HG02571 (cell line): ENCODE data around the gene SLC29A1.
A peak's percentile ranks its signal among the peaks of the same experiment; 100 is the strongest.
"Not testable (repeated sequence)": the region's sequence is repeated elsewhere in the genome, so short reads cannot be mapped to it uniquely, and the experiment has no call there.

Experiments
- ATAC-seq: cut with Tn5 transposase; IDR thresholded peaks from one replicate; pipeline ENCODE4 v1.9.1; 2021; ENCODE audit warnings: mild to moderate bottlenecking, moderate library complexity; ENCODE audit not compliant: unreplicated experiment

SLC29A1 gene

GRCh38 chr6:44223319-44224028 lies at the start of gene SLC29A1:
SLC29A1 (plus strand) TSS chr6:44223595; CDS start chr6:44227314, 3,719 bp downstream.
- ATAC-seq, result no peak

GRCh38 chr6:44176130-44176761 lies 47.1 kb upstream of the SLC29A1 start:
- ATAC-seq, result no peak

GRCh38 chr6:44176762-44177509 lies 46.5 kb upstream of the SLC29A1 start:
- no peak for ATAC-seq

GRCh38 chr6:44177691-44178423 lies 45.5 kb upstream of the SLC29A1 start:
- ATAC-seq, result no peak

DNA sequence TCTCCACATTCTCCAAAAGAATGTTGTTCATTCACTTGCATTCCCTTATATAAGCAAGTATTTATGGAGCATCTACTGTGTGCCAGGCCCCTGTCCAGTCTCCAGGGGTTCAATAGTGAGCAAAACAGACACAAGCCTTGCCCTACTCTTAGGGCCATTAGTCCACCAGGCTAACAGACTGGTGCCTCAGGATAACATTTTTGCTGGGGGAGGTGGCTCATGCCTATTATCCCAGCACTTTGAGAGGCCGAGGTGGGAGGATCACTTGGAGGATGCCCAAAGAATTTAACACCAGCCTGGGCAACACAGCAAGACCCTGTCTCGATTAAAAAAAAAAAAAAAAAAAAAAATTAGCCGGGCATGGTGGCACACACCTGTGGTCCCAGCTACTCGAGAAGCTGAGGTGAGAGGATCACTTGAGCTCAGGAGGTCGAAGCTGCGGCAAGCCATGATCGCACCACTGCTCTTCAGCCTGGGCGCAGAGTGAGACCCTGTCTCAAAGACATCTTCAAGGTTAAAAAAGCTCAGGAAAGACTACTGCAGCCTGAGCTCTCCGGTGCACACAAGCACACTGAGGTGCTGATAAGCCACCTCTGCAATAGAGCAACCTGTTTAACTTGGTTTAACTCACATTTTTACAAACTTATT lies 44.8 kb upstream of the SLC29A1 start:
- no peak for ATAC-seq

- no peak for ATAC-seq
Measured at GRCh38 chr6:44179072-44179536, 44.3 kb upstream of the SLC29A1 start.

GRCh38 chr6:44179648-44180047 lies 43.7 kb upstream of the SLC29A1 start:
- ATAC-seq, result no peak

GRCh38 chr6:44180406-44180805 lies 43.0 kb upstream of the SLC29A1 start:
- ATAC-seq, result no peak

DNA sequence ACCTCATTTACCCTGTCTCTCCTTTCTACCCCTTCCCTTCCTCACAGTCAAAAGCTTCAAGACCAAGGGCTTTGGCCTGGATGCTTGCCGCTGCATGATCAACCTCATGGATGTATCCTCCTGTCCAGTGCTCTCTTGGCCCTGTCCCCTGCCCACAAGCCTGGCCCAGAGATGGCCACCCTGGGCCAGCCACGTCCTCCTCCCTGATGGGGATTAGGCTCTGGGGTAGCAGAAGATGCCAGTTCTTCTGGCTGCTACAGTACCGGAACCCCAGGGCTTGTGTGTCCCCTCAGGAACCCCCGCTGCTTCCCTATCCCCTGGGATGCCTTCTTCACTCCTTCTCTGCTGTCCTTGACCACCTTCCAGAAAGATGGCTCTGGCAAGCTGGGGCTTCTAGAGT lies 42.5 kb upstream of the SLC29A1 start:
- no peak for ATAC-seq

GRCh38 chr6:44181784-44182183 lies 41.6 kb upstream of the SLC29A1 start:
- ATAC-seq, result not testable (repeated sequence)

GRCh38 chr6:44182911-44183390 lies 40.4 kb upstream of the SLC29A1 start:
- no peak for ATAC-seq

DNA sequence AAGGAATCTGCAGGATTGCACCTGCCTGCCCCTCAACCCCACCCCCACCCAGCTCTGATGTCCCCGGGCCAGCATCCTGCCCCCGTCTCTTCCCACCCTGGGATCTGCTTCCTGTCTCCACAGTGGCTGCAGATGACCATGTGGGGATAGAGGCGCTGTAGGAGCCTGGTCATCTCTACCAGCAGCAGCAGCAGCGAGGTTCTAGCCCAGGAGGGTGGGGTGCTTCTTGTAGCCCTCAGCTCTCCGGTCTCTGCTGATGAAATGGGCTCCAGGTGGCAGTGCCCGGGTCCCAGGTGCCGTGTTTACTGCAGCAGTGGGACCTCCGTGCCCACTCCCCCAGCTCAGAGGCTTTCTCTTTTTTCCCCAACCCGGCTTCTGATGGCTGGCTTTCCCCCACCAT lies 39.6 kb upstream of the SLC29A1 start:
- no peak for ATAC-seq

DNA sequence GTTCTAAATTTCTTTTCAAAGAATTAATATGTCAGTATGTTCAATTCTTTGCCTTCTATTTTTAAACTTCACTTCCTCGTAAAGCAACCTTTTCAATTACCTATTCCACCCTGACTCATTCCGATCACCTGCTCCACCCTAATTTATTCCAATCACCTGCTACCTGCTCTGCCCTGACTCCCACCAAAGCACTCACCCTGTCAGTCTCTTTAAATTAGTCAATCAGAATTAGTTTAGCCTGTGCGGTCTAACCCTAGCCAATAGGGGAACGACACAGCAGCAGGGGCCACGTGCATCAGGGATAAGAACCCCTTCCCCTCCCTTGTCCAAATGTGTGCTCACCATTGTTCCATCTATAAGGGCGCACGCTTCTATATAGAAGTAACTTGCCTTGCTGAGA lies 38.0 kb upstream of the SLC29A1 start:
- ATAC-seq, result not testable (repeated sequence)

GRCh38 chr6:44185953-44186634 lies 37.3 kb upstream of the SLC29A1 start:
- ATAC-seq, result no peak

DNA sequence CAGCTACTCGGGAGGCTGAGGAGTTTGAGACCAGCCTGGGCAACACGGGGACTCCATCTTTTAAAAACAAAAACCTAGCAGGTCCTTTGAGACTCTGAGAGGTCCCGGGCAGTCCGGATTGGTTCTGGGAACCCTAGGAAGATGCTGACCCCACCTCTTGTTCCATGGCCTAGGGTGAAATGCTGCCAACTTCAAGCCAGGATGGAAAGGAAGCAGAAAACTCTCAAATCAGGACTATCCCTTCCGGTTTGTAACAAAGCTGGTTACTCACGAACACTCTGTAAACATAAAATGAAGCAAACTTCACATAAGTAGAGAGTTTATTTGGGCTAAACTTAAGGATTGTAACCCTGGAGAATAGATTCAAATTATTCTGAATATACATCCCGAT lies 36.8 kb upstream of the SLC29A1 start:
- ATAC-seq, result no peak

DNA sequence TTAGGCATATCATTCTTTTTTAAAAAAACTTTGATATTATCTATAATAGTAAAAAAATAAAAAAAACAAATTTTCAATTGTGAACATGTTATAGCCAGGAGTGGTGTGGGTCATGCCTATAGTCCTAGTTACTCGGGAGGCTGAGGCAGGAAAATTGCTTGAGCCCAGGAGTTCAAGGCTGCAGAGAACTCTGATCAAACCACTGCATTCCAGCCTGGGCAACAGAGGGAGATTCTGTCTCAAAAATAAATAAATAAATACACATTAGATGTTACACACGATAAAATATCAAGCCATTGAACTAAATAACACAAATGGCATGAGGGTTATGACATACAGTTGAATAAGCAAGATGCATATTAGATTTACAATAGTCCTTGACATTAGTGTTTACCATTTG lies 34.6 kb upstream of the SLC29A1 start:
- no peak for ATAC-seq

DNA sequence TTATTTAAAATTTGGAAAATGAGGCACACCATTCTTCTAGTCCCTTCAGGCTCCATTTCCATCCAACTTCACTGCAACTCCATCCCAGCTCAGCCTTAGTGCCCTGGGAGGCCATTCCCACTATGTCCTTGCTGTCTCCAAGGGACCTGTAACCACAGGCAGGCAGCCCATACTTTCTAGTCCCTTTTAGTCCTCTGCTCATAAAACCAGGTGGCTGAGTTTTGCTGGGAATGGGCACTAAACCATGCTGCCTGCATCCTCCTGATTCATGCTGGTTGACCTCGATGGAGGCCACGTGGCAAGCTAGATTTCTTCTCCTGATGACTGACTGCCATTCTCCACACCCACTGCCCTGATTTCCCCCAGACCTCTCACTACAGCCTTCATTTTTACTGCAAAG lies 34.1 kb upstream of the SLC29A1 start:
- no peak for ATAC-seq

DNA sequence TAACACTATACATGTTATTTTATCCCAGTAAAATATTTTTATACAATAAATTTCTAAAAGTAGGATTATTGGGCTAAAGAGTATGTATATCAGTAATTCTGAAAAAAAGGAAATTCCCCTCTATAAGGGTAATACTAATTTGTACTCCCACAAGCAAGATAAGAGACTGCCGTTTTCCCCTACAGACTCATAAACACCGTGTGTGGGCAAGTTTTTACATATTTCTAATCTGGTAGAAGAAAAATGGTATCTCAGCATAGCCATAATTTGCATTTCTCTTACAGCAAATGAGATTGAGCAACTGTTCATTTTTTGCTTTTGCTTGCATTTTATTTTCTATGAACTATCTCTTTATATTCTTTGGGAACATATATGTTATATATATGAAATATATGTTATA lies 32.7 kb upstream of the SLC29A1 start:
- ATAC-seq, result peak; percentile 75

GRCh38 chr6:44192428-44193041 lies 30.9 kb upstream of the SLC29A1 start:
- ATAC-seq, result no peak
